Panc1 (cell line): ENCODE results near the gene CDH9. TPM values are rescaled to one million over a fixed set of nuclear protein-coding genes. Genes with fewer than 3 reads are reported as not detected.

Source experiments
- ATAC-seq: fragments of 200-7000 bp; cut with Tn5 transposase; 2 replicates; pipeline ENCODE4 v1.9.1; 2020; ENCODE audit warnings: mild to moderate bottlenecking, moderate library complexity
- BruUV-seq: library from RNA; stranded (reverse); fragments of 400-500 nt; replicated peaks from 2 replicates; lab custom pipeline; 2021; lab: Mats Ljungman, UMichigan
- CTCF ChIA-PET: fragments of 300-600 bp; sonication (Branson Sonifier 250); formaldehyde crosslinking; loops from one replicate; lab custom pipeline; 2022; ENCODE audit warnings: antibody characterized with exemption; lab: Charles Lee
- POLR2A ChIA-PET: fragments of 300-600 bp; sonication (Branson Sonifier 250); formaldehyde crosslinking; loops from one replicate; lab custom pipeline; 2022; ENCODE audit warnings: antibody characterized with exemption; lab: Charles Lee
- DNase-seq: peaks from one replicate; pipeline ENCODE4 v3.0.0-alpha.2; 2010; ENCODE audit warnings: low read depth, low spot score
- H3K27ac ChIP-seq: 2 replicates; pipeline ENCODE4 v1.5.1; 2011; ENCODE audit warnings: mild to moderate bottlenecking, low read length, inconsistent platforms
- H3K27me3 ChIP-seq: fragments of 200-500 bp; sonication (Bioruptor generic); 2 replicates; pipeline ENCODE4 v1.6.0; 2014; ENCODE audit warnings: low read length, inconsistent platforms; ENCODE audit not compliant: control insufficient read depth, insufficient read depth
- H3K36me3 ChIP-seq: fragments of 200-500 bp; sonication (Bioruptor generic); 2 replicates; pipeline ENCODE4 v1.5.1; 2014; ENCODE audit warnings: inconsistent platforms, mild to moderate bottlenecking, low read length, moderate library complexity; ENCODE audit not compliant: control insufficient read depth, insufficient read depth
- H3K4me1 ChIP-seq: 2 replicates; pipeline ENCODE4 v1.5.1; 2011; ENCODE audit warnings: inconsistent platforms, mild to moderate bottlenecking, low read length, moderate library complexity; ENCODE audit not compliant: control insufficient read depth, insufficient read depth
- H3K4me3 ChIP-seq, 2 experiments: 2 replicates each; pipeline ENCODE4 v1.5.1; 2011 to 2012; ENCODE audit warnings: low read depth in 2 of 2, low read length in 2 of 2, mild to moderate bottlenecking in 2 of 2, inconsistent platforms in 1 of 2, moderate library complexity in 1 of 2
- H3K9me3 ChIP-seq: fragments of 200-500 bp; sonication (Bioruptor generic); 2 replicates; pipeline ENCODE4 v1.5.1; 2014; ENCODE audit warnings: low read depth, mild to moderate bottlenecking, inconsistent platforms, low read length, moderate library complexity; ENCODE audit not compliant: control insufficient read depth, insufficient read depth
- CTCF ChIP-seq: fragments of 450-650 bp; IDR thresholded peaks from 2 replicates; pipeline ENCODE4 v1.5.1; 2017; ENCODE audit warnings: mild to moderate bottlenecking
- POLR2AphosphoS5 ChIP-seq: IDR thresholded peaks from 2 replicates; pipeline ENCODE4 v1.6.1; 2012; ENCODE audit warnings: mild to moderate bottlenecking, low read depth, low read length, moderate library complexity
- REST ChIP-seq, 2 experiments: IDR thresholded peaks; 2 replicates each; pipeline ENCODE4 v1.6.1; 2011 to 2012; ENCODE audit warnings: low read depth in 2 of 2, control low read depth in 1 of 2, low read length in 1 of 2, mild to moderate bottlenecking in 1 of 2, moderate library complexity in 1 of 2; ENCODE audit not compliant: insufficient read depth in 1 of 2
- SIN3A ChIP-seq: IDR thresholded peaks from 2 replicates; pipeline ENCODE4 v1.6.1; 2012; ENCODE audit warnings: low read depth, mild to moderate bottlenecking, low read length, moderate library complexity, borderline replicate concordance; ENCODE audit not compliant: insufficient read depth
- TCF7L2 ChIP-seq: IDR thresholded peaks from 2 replicates; pipeline ENCODE4 v1.6.1; 2011; ENCODE audit warnings: mild to moderate bottlenecking, low read depth, low read length, inconsistent platforms
- in situ Hi-C: cut with HindIII; loops from 2 replicates; pipeline ENCODE4 v1.10.0; 2016; ENCODE audit warnings: low sequenced_read_pairs, low pct_unique_long_range_greater_than_20kb
- intact Hi-C: fragments of 100-400 bp; cut with micrococcal nuclease; formaldehyde crosslinking; loops from one replicate; pipeline ENCODE4 v1.10.0; 2022; ENCODE audit not compliant: unreplicated experiment
- total RNA-seq: library from RNA; stranded (reverse); gene quantifications from one replicate; pipeline ENCODE4 v1.2.1, GENCODE V29; 2021; ENCODE audit not compliant: unreplicated experiment

CDH9 gene
- total RNA-seq, 1 experiment from 2014 or later, result 0.10 TPM

GRCh38 chr5:26903469-26903868, 134.9 kb downstream of the CDH9 start:
- H3K27ac ChIP-seq, result no peak overlapping the region
- no peaks in the 10 kb centered on the region for H3K9me3 ChIP-seq
- no peak overlapping the region for H3K4me3 ChIP-seq
- ChIA-PET CTCF (no interaction called here), POLR2A (no interaction called here)
- no peaks in the 10 kb centered on the region for H3K27me3 ChIP-seq
- TF ChIP-seq REST (IDR thresholded peaks at IDR 0.05; ENCODE audit: insufficient read depth in 1 of 2, low read depth in 2 of 2, low read length in 1 of 2) (no peak), POLR2AphosphoS5 (no peak), SIN3A (no peak), TCF7L2 (no peak), CTCF (no peak)
- DNase-seq, result no peak
- ATAC-seq, result no peak
- intact Hi-C loops (no loop called here), in situ Hi-C loops (no loop called here)
- H3K36me3 ChIP-seq, result no peaks in the 10 kb centered on the region; the same call in 1 of the 2 replicates
- H3K4me1 ChIP-seq, result no peaks in the 10 kb centered on the region
- no TSS peak for BruUV-seq

- Histone ChIP-seq H3K27me3 (no peaks in the 10 kb centered on the region), H3K36me3 (no peaks in the 10 kb centered on the region), H3K9me3 (no peaks in the 10 kb centered on the region), H3K27ac (no peak overlapping the region; the same call in 1 of the 2 replicates), H3K4me3 (no peak overlapping the region), H3K4me1 (no peaks in the 10 kb centered on the region)
- ChIA-PET POLR2A (interaction anchor here (0.6 kb wide), 1 partner anchor 51 kb away, joined by 3 read pairs; no protein-coding TSS in a partner anchor), CTCF (no interaction called here)
- TF ChIP-seq SIN3A (no peak), TCF7L2 (no peak), POLR2AphosphoS5 (no peak), REST (IDR thresholded peaks at IDR 0.05; ENCODE audit: insufficient read depth in 1 of 2, low read depth in 2 of 2, low read length in 1 of 2) (no peak), CTCF (no peak; the same call in 1 of the 2 replicates)
- no TSS peak for BruUV-seq
- intact Hi-C loops, result no loop called here
- DNase-seq, result no peak
- no peak for ATAC-seq
- in situ Hi-C loops, result no loop called here
Measured at GRCh38 chr5:26894719-26895263, 143.6 kb downstream of the CDH9 start.
